Islet of Langerhans (tissue), 1 donor: ENCODE results near the gene MLH1.
"Not testable (repeated sequence)": the region's sequence is repeated elsewhere in the genome, so short reads cannot be mapped to it uniquely, and the experiment has no call there.

Experiments
- FAIRE-seq: peaks from one replicate; lab custom pipeline; 2011; peaks lifted over from hg19 to GRCh38; lab: Jason Lieb, UNC

The MLH1 gene

DNA sequence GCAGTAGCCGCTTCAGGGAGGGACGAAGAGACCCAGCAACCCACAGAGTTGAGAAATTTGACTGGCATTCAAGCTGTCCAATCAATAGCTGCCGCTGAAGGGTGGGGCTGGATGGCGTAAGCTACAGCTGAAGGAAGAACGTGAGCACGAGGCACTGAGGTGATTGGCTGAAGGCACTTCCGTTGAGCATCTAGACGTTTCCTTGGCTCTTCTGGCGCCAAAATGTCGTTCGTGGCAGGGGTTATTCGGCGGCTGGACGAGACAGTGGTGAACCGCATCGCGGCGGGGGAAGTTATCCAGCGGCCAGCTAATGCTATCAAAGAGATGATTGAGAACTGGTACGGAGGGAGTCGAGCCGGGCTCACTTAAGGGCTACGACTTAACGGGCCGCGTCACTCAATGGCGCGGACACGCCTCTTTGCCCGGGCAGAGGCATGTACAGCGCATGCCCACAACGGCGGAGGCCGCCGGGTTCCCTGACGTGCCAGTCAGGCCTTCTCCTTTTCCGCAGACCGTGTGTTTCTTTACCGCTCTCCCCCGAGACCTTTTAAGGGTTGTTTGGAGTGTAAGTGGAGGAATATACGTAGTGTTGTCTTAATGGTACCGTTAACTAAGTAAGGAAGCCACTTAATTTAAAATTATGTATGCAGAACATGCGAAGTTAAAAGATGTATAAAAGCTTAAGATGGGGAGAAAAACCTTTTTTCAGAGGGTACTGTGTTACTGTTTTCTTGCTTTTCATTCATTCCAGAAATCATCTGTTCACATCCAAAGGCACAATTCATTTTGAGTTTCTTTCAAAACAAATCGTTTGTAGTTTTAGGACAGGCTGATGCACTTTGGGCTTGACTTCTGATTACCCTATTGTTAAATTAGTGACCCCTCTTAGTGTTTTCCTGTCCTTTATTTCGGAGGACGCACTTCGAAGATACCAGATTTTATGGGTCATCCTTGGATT is at the start of gene MLH1:
TSS of gene MLH1 (plus strand) at position 193 of the 958 bp plus-strand sequence. CDS start at position 223, 30 bp downstream.
- peak; percentile 99 for FAIRE-seq

DNA sequence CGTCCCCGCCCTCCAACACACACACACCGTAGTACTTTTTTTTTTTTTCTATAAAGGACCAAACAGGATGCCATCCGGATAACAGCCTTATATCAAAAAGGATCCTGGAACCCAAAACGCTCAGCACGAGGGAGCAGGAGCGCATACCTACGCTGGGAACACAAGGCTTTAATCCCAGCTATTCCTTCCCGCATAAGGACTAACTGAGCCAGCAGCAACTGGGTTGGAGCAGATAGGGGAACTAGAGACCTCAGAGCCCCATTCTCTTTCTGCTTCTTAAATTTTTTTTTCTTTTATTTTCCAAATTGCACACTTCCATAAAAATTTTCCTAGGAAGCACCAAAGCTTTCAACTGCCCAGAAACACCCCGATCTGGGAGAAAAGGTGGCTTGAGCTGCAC is 49.7 kb upstream of the MLH1 start:
- no peak for FAIRE-seq

DNA sequence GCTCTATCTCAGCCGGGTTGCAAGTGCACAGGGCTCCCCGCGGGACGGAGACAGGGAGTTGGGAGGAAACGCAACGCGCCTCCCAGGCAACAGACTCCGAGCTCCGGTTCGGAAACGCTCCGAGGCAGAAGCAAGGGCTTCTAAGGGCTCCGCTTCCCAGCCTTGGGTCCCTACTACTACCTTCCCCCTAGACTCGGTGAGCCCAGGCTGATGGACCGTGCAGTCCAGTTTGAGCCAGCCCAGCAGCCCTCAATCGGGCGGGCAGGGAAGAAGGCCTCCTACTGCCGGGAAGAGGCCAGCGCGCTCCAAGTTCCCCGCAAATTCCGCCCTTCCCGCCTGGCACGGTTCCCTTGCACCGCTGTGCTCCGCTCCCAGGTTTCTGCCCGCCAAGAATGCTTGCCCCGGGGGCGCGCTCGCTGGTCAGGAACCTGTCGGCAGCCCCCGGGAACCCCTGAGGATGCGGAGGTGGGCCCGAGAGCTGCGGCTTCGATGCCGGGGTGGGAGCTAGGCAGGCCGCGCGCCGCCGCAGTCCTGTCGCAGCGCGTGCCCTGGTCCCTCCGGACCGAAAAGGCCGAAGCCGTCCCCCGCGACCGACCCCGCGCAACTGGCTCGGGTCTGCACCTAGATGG is 49.2 kb upstream of the MLH1 start:
- no peak for FAIRE-seq

DNA sequence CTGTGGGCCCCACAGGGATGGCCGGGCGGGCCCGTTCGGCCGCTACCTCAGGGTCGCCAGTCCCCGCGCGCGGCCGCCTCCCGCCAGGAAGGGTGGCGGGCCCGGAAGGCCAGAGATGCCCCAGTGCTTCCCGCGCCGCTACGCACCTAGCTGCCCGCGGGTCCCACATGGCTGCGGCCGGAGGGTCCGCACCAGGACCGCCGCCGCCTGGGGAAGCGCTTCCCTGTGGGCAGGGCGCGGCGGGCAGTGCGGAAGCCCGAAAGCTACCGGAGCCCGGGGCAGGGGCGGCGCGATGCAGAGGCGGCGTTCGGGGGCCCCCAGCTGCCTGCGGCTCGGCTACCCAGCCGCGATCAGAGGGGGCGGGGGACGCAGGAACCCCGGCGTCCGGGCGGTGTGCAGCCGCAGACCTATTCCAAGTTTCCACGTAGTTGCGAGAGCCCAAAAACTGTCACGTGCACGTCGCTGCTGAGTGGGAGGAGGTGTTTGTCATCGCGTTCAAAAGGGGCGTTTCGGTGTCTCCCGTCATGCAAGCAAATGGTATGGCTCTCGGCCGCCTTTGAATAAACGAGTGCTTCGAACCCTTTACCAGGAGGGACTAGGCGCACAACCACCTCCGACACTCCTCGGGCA is 48.6 kb upstream of the MLH1 start, which contains the start of gene TRANK1:
TSS of gene TRANK1 (minus strand) at position 414 of the 630 bp plus-strand sequence. CDS start at position 169, 245 bp downstream.
- FAIRE-seq = no peak

DNA sequence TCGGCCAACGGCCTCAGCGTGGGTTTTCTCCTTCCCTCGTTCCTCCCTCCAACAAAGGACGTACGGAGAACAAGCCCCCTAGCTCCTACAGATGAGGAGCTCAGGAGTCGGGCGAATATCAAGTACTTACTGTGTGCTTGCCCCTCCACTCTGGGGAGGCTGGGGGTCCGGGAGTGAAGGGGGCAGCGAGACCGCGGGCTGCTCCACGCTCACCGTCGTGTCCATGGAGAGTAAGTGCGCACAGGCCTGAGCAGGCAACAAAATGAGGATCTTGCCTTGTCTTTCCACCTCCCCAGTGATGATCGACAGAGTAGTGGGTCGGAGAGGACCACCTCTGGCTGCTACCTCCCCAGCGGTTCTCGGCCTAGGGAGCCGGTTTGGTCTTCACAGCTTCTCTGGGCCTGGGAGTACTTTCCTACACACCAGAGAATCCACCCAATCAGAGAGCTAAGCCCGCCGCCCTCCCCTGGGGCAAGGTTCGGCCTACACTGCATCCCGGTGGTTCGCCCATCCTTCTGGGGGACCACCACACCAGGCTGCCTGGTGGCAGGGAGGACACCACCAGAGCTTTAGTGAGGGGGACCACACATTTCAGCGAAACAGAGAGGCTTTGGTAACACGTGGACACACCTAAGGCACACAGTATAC is 47.9 kb upstream of the MLH1 start:
- FAIRE-seq = no peak

DNA sequence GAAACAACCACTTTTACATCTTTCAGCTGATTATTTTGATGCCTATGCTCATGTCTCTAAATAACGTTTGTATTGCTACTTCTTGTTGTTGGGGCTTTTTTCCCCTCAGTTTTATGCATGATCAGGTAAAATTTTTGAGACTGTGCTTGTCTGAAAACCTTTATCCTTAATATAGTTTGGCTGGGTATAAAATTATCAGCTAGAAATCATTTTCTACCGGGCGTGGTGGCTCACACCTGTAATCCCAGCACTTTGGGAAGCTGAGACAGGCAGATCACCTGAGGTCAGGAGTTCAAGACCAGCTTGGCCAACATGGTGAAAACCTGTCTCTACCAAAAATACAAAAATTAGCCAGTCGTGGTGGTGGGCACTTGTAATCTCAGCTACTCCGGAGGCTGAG is 45.5 kb upstream of the MLH1 start:
- not testable (repeated sequence) for FAIRE-seq

DNA sequence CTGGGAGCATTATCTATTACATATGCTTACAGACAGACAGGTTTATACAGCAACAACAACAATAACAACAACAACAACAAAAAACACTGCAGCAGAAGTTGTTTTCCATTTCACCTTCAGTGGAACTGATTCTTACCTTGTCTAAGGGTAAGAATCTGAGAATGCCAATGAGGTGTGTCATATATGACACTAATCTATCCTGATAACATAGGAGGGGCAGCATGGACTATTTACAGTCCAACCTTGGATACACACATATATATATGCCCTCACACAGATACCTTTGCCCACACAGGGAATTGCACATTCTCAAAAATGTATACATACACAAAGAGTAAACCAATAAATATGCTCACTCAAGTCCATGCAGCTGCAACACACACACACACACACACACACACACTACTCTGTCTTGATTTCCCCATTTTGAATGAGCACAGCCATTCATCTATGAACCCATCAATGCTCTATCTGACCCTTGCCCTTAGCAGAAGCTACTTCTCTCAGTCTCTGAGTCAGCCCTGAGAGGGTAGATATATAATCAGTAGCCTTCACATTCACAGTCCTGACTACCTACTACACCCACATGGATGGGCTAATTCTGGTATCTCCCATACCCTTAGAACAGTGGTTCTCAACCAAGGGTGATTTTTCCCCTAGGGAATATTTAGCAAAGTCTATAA is 38.7 kb upstream of the MLH1 start:
- FAIRE-seq = no peak

DNA sequence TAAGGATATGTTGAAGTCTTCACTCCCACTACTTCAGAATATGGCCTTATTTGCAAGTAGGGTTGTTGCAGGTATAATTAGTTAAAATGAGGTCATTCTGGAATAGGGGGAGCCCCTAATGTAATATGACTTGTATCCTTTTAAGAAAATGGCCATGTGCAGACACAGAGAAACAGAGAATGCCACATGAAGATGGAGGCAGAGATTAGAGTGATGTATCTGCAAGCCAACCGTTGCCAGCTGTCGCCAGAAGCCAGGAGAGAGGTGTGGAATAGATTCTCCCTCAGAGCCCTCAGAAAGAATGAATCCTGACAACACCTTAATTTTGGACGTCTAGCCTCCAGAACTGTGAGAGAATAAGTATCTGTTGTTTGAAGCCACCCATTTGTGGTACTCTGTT is 37.2 kb upstream of the MLH1 start:
- no peak for FAIRE-seq

DNA sequence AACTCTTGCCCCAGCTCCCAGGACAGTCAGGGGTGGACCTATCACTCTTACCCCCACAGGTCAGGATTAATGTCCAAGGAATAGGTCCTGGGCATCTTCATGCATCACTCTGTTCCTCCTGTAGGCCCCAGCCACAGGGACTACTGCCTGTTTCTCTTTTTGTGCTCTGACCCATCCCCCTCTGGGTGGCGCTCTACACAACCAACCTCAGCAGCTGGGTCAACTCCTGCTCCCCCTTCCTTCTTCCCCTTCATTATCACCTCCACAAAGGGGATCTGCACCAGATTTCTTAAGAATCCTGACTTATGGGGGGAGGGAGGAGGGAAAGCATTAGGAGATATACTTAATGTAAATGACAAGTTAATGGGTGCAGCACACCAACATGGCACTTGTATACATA is 36.3 kb upstream of the MLH1 start:
- FAIRE-seq = no peak

DNA sequence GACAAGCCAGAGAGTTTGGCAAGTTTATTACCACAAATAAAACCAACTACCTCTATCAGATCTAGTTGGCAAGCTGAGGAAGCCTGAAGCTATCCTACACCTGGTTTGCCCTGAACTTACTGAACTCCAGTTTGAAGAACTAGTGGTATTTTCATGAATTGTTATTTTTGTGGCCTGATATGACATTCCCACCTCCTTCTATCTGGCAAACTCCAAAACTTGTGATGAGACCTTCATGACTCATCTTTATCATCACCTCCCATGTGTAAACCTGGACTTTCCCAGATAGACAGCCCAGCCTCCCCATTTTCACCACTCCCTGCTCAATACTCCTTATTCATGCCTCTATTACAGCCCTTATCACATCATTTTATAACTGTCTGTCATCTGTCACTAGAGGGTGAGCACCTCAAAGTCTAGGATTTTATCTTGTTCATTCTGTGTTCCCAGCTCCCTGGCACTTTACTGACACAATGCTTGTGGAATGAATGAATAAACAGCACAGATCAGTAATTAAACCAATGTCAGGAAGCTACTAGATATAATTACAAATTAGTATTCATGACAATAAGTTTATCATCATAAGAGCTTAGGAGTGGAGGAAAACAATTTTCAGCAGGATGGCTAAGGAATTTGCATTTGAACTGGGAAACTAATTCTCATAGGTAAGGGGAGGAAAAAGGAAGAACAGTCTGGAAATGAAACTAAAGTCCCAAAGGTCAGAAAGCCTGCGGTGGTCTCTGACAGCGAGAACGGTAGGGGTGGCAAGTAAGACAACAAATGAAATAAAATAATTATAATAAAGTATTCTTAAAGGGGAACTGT is 35.2 kb upstream of the MLH1 start:
- no peak for FAIRE-seq

DNA sequence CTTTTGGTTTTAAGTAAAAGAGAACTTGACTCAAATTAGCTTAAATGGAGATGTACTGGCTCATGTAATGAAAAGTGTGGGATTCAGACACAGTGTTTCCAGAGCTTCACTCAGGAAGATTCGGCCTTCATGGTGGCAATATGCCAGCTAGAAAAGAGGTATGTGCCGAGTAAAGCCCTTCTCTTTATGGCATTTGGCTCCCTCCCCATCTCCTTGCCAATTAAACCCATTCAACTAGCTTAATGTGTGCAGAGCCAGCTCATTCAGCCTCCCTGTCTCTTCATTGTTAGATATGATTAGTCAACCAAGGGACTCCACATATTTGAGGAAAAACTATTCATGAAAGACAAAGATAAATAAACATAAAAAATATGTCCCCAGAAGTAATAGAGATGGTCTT is 33.5 kb upstream of the MLH1 start:
- no peak for FAIRE-seq

DNA sequence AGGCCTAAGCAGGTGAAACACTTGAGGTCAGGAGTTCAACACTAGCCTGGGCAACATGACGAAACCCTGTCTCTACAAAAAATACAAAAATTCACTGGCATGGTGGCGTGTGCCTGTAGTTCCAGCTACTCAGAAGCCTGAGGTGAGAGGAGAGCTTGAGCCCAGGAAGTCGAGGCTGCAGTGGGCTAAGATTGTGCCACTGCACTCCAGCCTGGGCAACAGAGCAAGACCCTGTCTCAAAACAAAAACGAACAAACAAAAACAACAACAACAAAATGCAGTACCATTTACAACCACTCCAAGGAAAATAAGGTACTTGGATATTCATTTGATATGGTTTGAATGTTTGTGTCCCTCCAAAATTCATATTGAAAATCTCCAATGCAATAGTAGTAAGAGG is 32.8 kb upstream of the MLH1 start:
- FAIRE-seq = no peak

DNA sequence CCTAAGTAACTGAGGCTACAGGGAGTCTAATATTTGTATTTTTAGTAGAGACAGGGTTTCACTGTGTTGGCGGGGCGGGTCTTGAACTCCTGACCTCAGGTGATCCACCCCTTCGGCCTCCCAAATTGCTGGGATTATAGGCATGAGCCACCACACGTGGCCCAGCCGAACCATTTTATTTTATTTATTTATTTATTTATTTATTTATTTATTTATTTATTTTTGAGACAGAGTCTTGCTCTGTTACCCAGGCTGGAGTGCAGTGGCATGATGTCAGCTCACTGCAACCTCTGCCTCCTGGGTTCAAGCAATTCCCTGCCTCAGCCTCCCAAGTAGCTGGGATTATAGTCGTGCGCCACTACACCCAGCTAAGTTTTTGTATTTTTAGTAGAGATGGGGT is 30.3 kb upstream of the MLH1 start:
- FAIRE-seq = not testable (repeated sequence)

DNA sequence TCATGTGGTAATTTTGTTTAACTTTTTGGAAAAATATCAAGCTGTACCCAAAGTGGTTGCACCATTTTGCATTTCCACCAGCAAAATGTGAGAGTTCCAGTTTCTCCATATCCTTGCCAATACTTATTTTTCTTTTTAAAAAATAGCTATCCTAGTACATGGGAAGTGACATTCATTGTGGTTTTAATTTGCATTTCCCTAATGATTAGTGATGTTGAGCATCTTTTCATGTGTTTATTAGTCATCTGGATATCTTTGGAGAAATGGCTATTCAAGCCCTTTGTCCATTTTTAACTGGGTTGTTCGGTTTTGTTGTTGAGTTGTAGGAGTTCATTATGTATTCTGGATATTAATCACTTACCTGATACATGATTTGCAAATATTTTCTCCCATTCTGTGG is 29.0 kb upstream of the MLH1 start:
- FAIRE-seq = no peak

DNA sequence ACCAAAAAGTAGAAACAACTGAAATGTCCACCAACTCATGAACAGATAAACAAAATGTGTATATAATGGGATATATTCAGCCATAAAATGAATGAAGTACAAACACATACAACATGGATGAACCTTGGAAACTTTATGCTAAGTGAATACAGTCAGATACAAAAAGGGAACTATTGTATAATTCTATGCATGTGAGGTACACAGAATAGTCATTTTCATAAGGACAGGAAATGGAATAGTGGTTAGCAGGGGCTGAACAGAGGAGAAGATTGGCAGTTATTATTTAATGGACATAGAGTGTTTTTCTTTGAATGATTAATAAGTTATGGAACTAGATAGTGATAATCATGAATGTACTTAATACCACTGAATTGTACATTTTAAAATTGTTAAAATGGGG is 28.5 kb upstream of the MLH1 start:
- FAIRE-seq = no peak

DNA sequence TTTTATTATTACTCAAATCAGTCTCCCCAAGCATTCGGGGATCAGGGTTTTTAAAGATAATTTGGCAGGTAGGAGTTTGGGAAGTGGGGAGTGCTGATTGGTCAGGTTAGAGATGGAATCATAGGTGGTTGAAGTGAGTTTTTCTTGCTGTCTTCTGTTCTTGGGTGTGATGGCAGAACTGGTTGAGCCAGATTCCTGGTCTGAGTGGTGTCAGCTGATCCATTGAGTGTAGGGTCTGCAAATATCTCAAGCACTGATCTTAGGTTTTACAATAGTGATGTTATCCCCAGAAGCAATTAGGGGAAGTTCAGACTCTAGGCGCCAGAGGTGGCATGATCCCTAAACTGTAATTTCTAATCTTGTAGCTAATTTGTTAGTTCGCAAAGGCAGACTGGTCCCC is 27.9 kb upstream of the MLH1 start:
- no peak for FAIRE-seq

DNA sequence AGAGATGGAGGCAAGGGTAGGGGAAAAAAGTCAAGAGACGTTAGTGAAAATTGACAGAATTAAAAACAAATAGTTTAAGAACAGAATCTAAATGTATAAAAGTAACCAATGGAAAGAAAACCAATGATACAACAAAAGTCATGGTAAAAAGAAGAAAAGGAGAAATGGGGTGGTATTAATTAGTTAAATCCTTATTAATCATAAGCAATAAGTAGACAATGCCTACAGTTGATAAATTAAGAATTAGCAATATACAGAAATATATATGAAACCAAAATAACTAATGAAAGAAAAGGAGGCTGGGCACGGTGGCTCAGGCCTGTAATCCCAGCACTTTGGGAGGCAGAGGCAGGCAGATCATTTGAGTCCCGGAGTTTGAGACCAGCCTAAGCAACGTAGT is 24.2 kb upstream of the MLH1 start:
- no peak for FAIRE-seq

DNA sequence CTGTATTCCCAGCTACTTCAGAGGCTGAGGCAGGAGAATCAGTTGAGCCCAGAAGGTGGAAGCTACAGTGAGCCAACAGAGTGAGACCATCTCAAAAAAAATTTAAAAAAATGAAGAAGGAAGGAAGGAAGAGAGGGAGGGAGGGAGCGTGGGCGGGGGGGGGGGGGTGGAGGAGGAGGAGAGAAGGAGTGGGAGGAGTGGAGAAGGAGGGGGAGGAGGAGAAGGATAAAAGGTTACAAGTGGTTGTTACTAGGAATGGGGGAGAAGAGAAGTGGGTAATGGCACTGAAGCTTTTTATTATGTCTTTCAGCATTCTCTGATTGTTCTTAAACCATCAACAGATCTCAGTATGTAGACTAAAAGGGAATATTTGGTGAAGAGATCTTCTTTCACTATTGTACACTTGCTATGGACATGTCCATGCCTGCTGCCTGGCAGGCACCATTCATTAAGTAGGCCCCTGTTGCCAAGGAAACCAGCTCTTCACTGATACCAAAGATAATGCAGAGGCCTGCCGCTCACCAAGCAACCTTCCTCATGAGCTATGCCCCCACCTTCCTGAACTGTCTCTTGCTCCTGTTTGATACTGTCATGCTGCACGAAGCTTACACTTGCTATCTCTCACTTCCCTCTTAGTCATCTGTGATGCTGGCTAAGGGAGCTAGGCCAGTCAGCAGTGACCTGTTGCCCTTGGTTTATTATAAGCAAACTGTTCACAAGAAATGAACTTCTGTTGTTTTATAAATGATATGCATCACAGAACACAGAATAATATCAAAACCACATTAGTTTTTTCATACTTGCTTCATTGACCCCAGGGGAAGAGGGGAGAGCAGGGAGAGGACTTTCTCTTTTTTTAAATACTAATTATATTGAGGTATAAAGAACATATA is 23.5 kb upstream of the MLH1 start:
- FAIRE-seq = peak; percentile 96

DNA sequence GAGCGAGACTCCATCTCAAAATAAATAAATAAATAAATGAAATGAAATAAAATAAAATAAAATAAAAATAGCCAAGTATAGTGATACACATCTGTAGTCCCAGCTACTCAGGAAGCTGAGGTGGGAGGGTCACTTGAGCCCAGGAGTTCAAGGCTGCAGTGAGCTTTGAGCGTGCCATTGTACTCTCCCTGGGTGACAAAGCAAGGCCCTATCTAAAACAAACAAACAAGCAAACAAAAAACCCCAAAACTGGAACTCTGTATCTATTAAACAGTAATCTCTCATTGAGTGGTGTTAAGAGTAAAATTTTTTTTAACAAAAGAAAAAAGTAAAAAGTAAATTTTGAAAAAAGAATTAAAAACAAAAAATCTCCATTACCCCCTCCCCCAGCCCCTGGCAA is 21.2 kb upstream of the MLH1 start:
- no peak for FAIRE-seq

DNA sequence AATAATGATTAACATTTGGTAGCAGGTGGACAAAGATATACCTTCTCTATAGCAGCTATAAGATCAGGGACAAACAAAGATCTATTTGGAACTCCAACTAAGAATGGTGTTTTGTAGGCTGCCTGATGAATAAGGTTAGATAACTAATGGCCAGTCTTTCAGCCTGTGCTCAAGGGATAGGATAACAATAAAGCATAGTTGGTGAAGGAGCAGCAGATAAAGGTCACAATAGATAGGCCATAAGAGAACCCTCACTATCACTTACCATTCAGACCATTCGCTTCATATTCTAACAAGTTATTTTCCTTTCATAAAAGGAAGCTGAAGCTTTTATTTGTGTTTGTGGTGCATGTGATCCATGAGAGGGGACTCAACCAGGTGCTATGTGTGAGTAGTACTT is 20.2 kb upstream of the MLH1 start:
- no peak for FAIRE-seq
